ENCODE measurements around the gene GPATCH4.
A peak's percentile ranks its signal among the peaks of the same experiment; 100 is the strongest.
"Not testable (repeated sequence)": the region's sequence is repeated elsewhere in the genome, so short reads cannot be mapped to it uniquely, and the experiment has no call there.

The GPATCH4 gene

GRCh38 chr1:156598125-156598524, 3.2 kb downstream of the GPATCH4 start:
- no peak for DNase-seq (ENCODE audit: low read depth, low spot score)

- no peak for DNase-seq (ENCODE audit: low read depth, low spot score)
Observed at GRCh38 chr1:156596426-156596825, 4.9 kb downstream of the GPATCH4 start.

- no peak for DNase-seq (ENCODE audit: low read depth, low spot score)
Observed at GRCh38 chr1:156595016-156595415, 6.3 kb downstream of the GPATCH4 start.

GRCh38 chr1:156594190-156594589, 7.1 kb downstream of the GPATCH4 start:
- no peak for DNase-seq (ENCODE audit: low read depth, low spot score)

GRCh38 chr1:156593661-156593989, 7.7 kb downstream of the GPATCH4 start:
- no peak for DNase-seq (ENCODE audit: low read depth, low spot score)

- DNase-seq (ENCODE audit: low read depth, low spot score), result no peak
Observed at GRCh38 chr1:156592910-156593660, 8.2 kb downstream of the GPATCH4 start.

- no peak for DNase-seq (ENCODE audit: low read depth, low spot score)
Observed at GRCh38 chr1:156592158-156592909, 8.9 kb downstream of the GPATCH4 start.

GRCh38 chr1:156591432-156592157, 9.7 kb downstream of the GPATCH4 start, which contains the start of gene NAXE:
TSS of gene NAXE (plus strand) at chr1:156591776. CDS start at chr1:156591805, 29 bp downstream.
- DNase-seq (ENCODE audit: low read depth, low spot score), result no peak

GRCh38 chr1:156591181-156591431, 10.2 kb downstream of the GPATCH4 start:
- no peak for DNase-seq (ENCODE audit: low read depth, low spot score)

GRCh38 chr1:156590326-156591180, 10.7 kb downstream of the GPATCH4 start:
- DNase-seq (ENCODE audit: low read depth, low spot score), result no peak

- no peak for DNase-seq (ENCODE audit: low read depth, low spot score)
Observed at GRCh38 chr1:156589546-156589945, 11.7 kb downstream of the GPATCH4 start.

- DNase-seq (ENCODE audit: low read depth, low spot score), result not testable (repeated sequence)
Observed at GRCh38 chr1:156587927-156588326, 13.4 kb downstream of the GPATCH4 start.

- no peak for DNase-seq (ENCODE audit: low read depth, low spot score)
Observed at GRCh38 chr1:156586892-156587477, 14.3 kb downstream of the GPATCH4 start.

GRCh38 chr1:156586323-156586722, 15.0 kb downstream of the GPATCH4 start:
- DNase-seq (ENCODE audit: low read depth, low spot score), result no peak

- DNase-seq (ENCODE audit: low read depth, low spot score), result no peak
Observed at GRCh38 chr1:156584813-156585212, 16.5 kb downstream of the GPATCH4 start.

- DNase-seq (ENCODE audit: low read depth, low spot score), result peak; percentile 77
Observed at GRCh38 chr1:156583821-156584622, 17.3 kb downstream of the GPATCH4 start.

- DNase-seq (ENCODE audit: low read depth, low spot score), result no peak
Observed at GRCh38 chr1:156582388-156583017, 18.8 kb downstream of the GPATCH4 start.

- DNase-seq (ENCODE audit: low read depth, low spot score), result no peak
Observed at GRCh38 chr1:156581661-156582387, 19.5 kb downstream of the GPATCH4 start.

- no peak for DNase-seq (ENCODE audit: low read depth, low spot score)
Observed at GRCh38 chr1:156579472-156579871, 21.8 kb downstream of the GPATCH4 start, which contains the start of gene TTC24. TSS of gene TTC24 (plus strand) at chr1:156579723. CDS start at chr1:156581365, 1,642 bp downstream.
